H54 (cell line): ENCODE results near the gene TRPV6.

ENCODE experiments used
- DNase-seq: peaks from one replicate; pipeline ENCODE4 v3.0.0; 2011; ENCODE audit warnings: low spot score, mixed read lengths; ENCODE audit not compliant: insufficient read length
- FAIRE-seq: peaks from 3 replicates; lab custom pipeline; 2011; peaks lifted over from hg19 to GRCh38; lab: Jason Lieb, UNC
- POLR2A ChIP-seq: IDR thresholded peaks from 2 replicates; pipeline ENCODE4 v1.6.1; 2011; ENCODE audit warnings: low read depth, mild to moderate bottlenecking, low read length

The TRPV6 gene

GRCh38 chr7:142916508-142916907 is 31.0 kb upstream of the TRPV6 start:
- DNase-seq (no peak), FAIRE-seq (no peak)
- no peak for TF ChIP-seq POLR2A

- DNase-seq (no peak), FAIRE-seq (no peak)
- TF ChIP-seq POLR2A = no peak
Measured at GRCh38 chr7:142915315-142915714, 29.8 kb upstream of the TRPV6 start.

DNA sequence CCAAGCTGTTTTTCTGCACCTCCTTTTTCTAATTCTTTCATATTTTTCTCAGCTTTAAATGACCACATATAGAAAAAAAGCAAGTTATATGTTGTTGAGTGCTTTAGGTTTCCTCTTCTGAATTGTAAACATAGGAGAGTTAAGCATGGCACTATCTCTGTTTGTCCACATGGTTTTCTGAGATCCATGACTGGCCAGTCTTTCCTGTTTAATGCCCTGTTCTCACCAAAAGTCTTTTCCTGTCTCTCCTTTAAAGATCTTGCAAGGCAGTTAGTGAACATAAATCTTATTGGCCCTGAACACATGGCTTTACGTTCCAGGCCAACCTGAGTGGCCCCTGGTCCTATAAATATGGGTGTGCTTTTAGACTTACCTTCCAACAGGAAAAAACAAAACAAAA is 28.6 kb upstream of the TRPV6 start:
- no peak for FAIRE-seq
- TF ChIP-seq POLR2A = no peak
- DNase-seq = no peak

DNA sequence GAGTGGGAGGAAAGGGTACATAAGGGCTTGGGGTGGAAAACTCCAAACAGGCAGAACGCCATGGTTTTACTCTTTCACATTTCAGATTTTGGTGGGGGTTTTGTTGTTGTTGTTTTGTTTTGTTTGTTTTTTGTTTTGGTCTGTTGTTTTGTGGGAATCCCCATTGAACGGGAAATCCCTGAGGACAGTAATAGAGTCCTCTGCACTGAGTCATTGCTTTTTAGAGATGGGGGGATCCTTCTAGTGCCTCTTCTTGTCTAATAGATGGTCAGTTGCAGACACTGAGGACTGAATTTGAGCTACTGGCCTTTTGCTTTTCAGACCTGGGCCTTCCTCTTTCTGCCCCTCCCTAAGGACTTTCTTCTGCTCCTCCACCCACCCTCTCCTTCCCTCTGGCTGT is 28.0 kb upstream of the TRPV6 start:
- no peak for TF ChIP-seq POLR2A
- FAIRE-seq (no peak), DNase-seq (no peak)

DNA sequence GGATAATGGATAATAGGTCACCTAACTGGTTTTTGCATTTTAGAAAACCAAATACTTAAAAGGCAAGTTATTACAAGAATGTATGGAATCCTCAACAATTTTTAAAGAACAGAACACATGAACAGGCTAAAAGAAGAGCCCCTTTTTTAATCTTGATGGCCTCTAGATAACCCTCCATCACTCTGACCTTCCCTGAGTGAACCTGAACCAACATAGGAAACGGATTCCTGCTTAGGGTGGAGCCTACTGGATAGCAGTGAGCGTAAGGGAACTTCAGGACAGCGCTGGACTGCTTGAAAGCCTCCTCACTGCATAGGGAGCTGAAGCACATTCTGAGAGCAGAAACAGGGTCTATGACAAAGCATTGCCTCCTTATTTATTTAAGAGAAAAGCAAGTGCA is 27.5 kb upstream of the TRPV6 start:
- FAIRE-seq (no peak), DNase-seq (no peak)
- TF ChIP-seq POLR2A = no peak

DNA sequence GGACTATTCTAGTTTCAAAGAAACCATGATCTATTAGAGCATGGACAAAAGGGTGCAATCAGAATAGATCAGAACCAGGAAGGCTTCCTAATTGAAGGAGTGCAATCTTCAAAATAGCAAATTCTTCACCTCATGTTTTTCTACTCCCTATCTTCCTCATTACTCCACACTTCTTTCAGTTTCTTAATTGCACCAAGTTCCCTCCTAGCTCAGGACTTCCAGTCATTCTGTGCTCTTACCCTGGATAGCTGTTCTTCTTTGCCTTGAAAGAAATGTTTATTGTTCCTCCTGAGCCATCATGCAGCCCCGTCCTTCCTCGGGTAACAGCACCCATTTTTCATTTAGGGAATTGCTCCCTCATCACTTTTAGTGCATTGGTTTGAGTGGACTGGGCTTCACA is 24.9 kb upstream of the TRPV6 start:
- no peak for FAIRE-seq
- no peak for TF ChIP-seq POLR2A

DNA sequence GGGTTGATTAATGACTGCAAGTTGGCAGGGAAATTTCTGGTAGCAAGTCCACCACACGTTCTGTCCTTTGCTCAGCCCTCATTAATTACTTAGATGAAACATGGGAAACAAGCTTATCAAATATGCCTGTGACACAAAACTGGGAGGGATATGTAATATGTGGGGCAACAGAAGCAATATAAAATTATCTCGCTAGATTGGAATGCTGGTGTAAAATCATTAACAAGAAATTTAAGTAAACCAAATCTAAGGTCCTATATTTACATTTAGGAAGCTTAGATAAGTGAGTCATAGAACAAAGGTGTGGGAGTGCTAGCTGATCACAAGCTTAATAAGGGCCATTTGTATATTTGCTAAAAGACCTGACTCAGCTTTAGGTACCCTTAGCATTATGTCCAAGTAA is 24.5 kb upstream of the TRPV6 start:
- FAIRE-seq (no peak), DNase-seq (no peak)
- no peak for TF ChIP-seq POLR2A

More for the DNA sequence above, 24.9 kb upstream of the TRPV6 start:
- DNase-seq = no peak

DNA sequence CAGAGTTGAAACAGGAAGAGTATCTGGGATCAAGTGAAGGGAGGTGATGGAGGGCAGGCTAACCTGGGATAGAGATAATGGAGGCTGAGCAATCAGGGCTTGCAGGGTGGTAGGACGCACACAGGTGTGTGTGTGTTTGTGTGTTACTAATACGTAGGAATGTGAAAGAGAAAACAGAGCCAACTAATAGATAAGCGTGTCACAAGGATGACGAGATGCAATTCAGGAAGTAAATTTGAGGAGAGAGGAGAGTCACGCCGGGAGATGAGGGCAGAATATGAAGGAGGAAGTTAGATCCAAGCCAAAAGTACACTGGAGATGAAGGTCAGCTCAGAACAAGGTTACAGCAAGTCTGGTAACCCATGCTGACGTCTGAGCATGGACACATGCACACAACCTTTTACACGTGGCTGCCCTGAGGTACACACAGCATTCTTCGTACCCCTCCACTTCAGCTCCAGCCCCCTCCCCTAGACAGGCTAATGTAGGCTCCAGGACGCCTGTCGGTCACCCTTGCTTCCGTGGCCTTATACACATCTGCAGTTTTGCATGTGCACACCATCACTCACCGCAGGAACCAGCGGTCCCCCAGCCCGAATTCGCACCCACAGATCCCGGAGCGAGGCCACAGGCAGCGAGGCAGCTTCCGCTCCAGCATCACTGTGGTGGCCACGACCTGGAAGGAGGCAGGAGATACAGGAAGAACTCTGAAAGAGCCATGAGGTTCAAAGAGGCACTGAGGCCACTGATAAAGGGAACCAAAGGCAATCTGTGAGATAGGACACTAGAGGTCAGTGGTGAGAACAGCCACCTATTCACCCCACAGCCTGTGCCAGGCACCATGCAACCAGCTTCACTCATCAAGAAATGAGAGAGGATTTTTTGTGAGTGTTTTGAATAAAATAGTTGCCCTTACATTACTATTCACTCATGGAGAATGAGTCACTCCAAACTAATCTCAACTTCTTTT is 23.7 kb upstream of the TRPV6 start:
- no peak for FAIRE-seq
- TF ChIP-seq POLR2A = no peak
- DNase-seq = no peak

DNA sequence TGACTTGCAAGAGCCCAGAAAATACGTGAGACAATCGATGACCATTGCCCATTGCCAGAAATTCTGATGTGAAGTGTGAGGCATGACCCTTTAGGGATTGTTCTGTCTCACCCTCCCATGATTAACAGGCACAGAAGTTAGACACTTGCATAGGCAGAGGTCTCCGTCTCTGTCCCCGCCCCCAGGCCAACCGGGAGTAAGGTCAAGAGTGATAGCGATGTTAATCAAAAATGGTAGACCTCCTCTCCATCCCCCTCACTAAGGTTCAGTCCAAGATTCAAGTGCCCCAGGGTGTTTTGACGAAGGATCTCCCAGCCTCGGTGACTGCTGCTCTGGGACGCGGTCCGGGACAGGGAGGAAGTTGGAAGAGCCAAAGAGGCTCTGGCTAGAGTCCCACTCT is 22.7 kb upstream of the TRPV6 start:
- TF ChIP-seq POLR2A = no peak
- DNase-seq = no peak
- no peak for FAIRE-seq

- no peak for FAIRE-seq
Measured at GRCh38 chr7:142906643-142907042, 21.1 kb upstream of the TRPV6 start.

DNA sequence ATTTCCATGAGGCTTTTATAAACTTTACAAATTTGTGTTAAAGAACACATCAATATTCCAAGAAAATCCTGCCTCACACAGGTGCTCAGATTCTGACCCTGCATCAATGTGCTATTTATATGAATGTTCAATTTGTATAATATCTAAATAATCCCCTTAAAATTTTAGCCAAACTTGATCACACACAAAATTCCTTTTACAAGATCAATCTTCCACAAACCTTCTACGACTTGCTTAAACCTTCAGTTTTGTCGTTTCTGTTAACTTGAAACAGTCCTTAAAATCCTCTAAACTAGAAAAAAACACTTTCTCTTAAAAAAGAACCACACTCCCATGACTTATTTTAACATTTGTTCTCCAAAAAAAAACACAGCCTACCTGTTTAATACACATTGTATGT is 20.2 kb upstream of the TRPV6 start:
- TF ChIP-seq POLR2A = no peak
- no peak for FAIRE-seq
- DNase-seq = no peak

More at GRCh38 chr7:142906643-142907042, 21.1 kb upstream of the TRPV6 start:
- DNase-seq = no peak
- TF ChIP-seq POLR2A = no peak

DNA sequence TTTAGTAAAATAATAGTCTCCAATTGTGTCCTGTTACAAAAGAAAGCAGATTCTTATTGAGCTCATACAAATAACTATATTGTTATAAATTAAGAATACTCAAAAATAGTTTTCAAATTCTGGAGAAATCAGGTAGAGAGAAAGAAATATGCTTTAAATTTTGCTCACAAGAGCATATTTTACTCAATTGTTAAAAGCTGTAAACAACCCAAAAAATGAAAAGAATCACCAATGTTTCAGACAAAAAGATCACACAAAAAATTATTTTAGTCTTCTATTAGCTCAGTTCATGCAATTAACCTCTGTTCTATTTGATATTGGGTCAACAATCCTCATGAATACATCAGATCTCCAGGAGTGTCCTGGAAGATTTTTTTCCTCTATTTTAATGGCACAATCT is 18.6 kb upstream of the TRPV6 start:
- DNase-seq (no peak), FAIRE-seq (no peak)
- TF ChIP-seq POLR2A = no peak

DNA sequence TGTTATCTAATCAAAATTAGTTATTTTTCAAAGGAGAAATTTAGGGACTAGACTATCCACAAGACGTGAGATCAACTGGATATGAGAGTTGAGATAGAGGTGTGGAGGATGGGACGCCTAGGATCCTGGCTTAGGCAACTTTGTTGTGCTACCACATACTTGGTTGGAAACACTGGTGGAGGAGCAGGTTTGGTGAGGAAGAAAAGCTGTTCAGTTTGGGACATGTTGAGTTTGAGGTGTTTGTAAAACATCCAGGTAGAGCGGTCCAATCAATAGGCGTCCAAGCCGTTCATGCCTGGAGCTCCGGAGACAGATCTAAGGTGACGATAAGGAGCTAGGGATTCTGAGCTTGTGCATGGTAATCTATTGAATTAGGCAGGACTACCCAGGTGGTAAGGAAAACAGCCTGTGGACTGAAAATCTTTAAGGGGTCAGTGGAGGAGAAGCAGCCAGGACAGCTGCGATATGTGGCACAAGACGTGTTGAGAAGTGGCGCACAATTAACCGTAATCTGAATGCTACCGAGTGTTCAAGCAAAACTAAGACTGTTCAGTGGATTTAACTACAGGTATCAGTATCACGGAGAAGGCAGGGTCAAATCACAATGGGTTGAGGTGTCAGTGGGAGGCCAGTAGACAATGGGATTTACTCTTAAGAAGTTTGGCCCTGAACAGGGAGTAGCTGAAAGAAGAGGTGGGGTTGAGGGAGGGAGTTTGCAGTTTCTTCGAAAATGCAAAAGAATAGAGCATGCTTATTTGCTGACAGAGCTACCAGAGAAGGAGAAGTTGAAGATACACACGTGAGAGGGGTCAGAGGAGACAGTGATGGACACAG is 16.1 kb upstream of the TRPV6 start:
- FAIRE-seq (no peak), DNase-seq (no peak)

GRCh38 chr7:142899661-142900060 is 14.1 kb upstream of the TRPV6 start:
- no peak for TF ChIP-seq POLR2A
- DNase-seq (no peak), FAIRE-seq (no peak)

More for the DNA sequence above, 16.1 kb upstream of the TRPV6 start:
- no peak for TF ChIP-seq POLR2A
